ENCODE results near the gene LYPLA2.
"Not testable (repeated sequence)": the region's sequence is repeated elsewhere in the genome, so short reads cannot be mapped to it uniquely, and the experiment has no call there.

The LYPLA2 gene

GRCh38 chr1:23779826-23780371 is 11.0 kb upstream of the LYPLA2 start:
- no peak for DNase-seq

- DNase-seq, result not testable (repeated sequence)
Observed at GRCh38 chr1:23783141-23783540, 7.8 kb upstream of the LYPLA2 start.

- no peak for DNase-seq
Observed at GRCh38 chr1:23784846-23785245, 6.1 kb upstream of the LYPLA2 start.

- no peak for DNase-seq
Observed at GRCh38 chr1:23787701-23788100, 3.2 kb upstream of the LYPLA2 start.

- no peak for DNase-seq
Observed at GRCh38 chr1:23788695-23789094, 2.2 kb upstream of the LYPLA2 start.

- no peak for DNase-seq
Observed at GRCh38 chr1:23791516-23792047, 637 bp downstream of the LYPLA2 start.

GRCh38 chr1:23792151-23792945 is 1.4 kb downstream of the LYPLA2 start:
- no peak for DNase-seq

- no peak for DNase-seq
Observed at GRCh38 chr1:23793018-23793781, 2.3 kb downstream of the LYPLA2 start.

- no peak for DNase-seq
Observed at GRCh38 chr1:23793861-23794731, 3.2 kb downstream of the LYPLA2 start.

- not testable (repeated sequence) for DNase-seq
Observed at GRCh38 chr1:23794732-23795182, 3.8 kb downstream of the LYPLA2 start.

GRCh38 chr1:23795676-23796465 is 4.9 kb downstream of the LYPLA2 start:
- no peak for DNase-seq

- no peak for DNase-seq
Observed at GRCh38 chr1:23796466-23797271, 5.7 kb downstream of the LYPLA2 start.

GRCh38 chr1:23797478-23798448 is 6.8 kb downstream of the LYPLA2 start:
- DNase-seq, result no peak

GRCh38 chr1:23798662-23799142 is 7.8 kb downstream of the LYPLA2 start:
- DNase-seq, result no peak

GRCh38 chr1:23799255-23799569 is 8.3 kb downstream of the LYPLA2 start:
- no peak for DNase-seq

GRCh38 chr1:23799570-23800399 is 8.8 kb downstream of the LYPLA2 start:
- no peak for DNase-seq

- DNase-seq, result peak; percentile 85 to 86
Observed at GRCh38 chr1:23800400-23801337, 9.7 kb downstream of the LYPLA2 start, which contains the start of gene GALE. Gene GALE (minus strand): TSS chr1:23800754. CDS start chr1:23799007, 1,747 bp downstream.
